ENCODE measurements around the gene SAE1. TPM values are rescaled to one million over a fixed set of nuclear protein-coding genes. Genes with fewer than 3 reads are reported as not detected.

Gene SAE1
- total and polyA plus RNA-seq, 11 donors: 15.7 to 84.1 (median 49.7) TPM

DNA sequence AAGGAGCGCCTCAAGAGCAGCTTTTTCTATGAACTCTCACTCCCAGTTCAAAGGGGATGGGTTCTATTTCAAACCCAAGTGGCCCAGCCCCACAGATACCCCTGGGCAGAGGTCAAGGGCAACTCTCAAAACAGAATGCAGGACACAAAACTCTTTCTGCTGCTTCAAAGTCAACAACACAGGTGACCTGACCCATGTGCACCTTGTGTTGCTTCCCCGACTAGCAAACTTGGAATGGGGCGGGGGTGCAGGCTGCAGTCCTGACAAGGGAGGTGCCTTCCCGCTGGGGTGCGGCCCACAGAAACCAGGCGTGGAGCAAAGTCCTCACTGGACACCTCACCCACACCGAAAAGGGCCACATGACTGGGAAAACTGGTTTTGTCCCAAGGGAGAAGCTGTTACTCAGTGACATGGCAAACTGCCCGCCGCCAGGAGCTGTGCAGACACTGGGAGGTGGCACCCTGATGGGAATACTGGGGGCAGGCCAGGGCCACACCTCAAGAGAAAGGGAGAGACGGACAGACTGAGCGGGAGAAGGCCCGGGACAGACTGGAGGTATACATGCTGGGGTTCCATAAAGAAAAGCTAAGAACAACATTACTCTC is 34.4 kb upstream of the SAE1 start:
- DNase-seq (peak; percentile 63 to 89 (median 79)), ATAC-seq (peak; percentile 75 to 80 (median 79))
- H3K4me1 ChIP-seq: peaks cover 0 to 59% (median 44%) of the 10 kb centered on the region in 12 donors
- H3K4me3 ChIP-seq: no peak overlapping the region
- no peaks in the 10 kb centered on the region for H3K27me3 ChIP-seq
- intact Hi-C loops (cut with DNase I): loop anchor here in 1 of 10 donors (2.0 kb wide), 1 partner anchor 17 kb away; the partner anchor contains the start of gene ZC3H4
- 60 to 75% (median 67%) methylated on average over 12 of the region's 12 CpGs for WGBS, 4 donors
- no peaks in the 10 kb centered on the region for H3K9me3 ChIP-seq
- peaks cover 0 to 41% (median 30%) of the 10 kb centered on the region in 9 donors for H3K36me3 ChIP-seq
- peak overlapping the region in 10 of 12 donors; percentile 17 to 79 (median 64) for H3K27ac ChIP-seq
- no peak for TF ChIP-seq POLR2A (IDR thresholded peaks at IDR 0.05)
- TF ChIP-seq, protein P1, sequence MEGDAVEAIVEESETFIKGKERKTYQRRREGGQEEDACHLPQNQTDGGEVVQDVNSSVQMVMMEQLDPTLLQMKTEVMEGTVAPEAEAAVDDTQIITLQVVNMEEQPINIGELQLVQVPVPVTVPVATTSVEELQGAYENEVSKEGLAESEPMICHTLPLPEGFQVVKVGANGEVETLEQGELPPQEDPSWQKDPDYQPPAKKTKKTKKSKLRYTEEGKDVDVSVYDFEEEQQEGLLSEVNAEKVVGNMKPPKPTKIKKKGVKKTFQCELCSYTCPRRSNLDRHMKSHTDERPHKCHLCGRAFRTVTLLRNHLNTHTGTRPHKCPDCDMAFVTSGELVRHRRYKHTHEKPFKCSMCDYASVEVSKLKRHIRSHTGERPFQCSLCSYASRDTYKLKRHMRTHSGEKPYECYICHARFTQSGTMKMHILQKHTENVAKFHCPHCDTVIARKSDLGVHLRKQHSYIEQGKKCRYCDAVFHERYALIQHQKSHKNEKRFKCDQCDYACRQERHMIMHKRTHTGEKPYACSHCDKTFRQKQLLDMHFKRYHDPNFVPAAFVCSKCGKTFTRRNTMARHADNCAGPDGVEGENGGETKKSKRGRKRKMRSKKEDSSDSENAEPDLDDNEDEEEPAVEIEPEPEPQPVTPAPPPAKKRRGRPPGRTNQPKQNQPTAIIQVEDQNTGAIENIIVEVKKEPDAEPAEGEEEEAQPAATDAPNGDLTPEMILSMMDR (IDR thresholded peaks at IDR 0.05): no peak

DNA sequence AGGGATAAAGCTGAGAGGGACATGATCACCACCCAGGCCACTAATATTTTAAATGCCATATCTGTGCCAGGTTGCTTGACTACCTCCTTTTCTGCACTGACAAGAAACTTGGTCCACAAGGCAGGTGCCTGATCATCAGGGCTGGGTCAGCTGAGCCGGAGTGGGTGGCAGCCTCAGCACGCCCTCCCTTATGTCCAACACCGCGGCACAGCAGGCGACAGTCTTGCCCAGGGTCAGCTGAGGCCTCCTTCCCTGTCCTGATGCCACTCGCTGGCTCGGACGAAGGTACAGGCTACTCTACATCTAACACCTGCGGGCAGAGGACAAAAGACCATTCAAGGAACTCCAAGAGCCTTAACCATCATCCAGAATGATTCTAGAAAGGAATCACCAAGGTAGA is 33.9 kb upstream of the SAE1 start:
- peaks cover 0 to 60% (median 46%) of the 10 kb centered on the region in 12 donors for H3K4me1 ChIP-seq
- H3K27ac ChIP-seq: peak overlapping the region in 9 of 12 donors; percentile 29 to 79 (median 72)
- DNase-seq: peak in 3 of 5 donors; percentile 22 to 49 (median 26)
- H3K9me3 ChIP-seq: no peaks in the 10 kb centered on the region
- 56 to 74% (median 70%) methylated on average over 9 of the region's 9 CpGs for WGBS, 4 donors
- H3K4me3 ChIP-seq: no peak overlapping the region
- H3K36me3 ChIP-seq: peaks cover 0 to 36% (median 25%) of the 10 kb centered on the region in 9 donors
- intact Hi-C loops (cut with DNase I): loop anchor here in 1 of 10 donors (2.0 kb wide), 1 partner anchor 16 kb away; the partner anchor contains the start of gene ZC3H4
- TF ChIP-seq, protein P1 (IDR thresholded peaks at IDR 0.05): no peak
- TF ChIP-seq POLR2A (IDR thresholded peaks at IDR 0.05): no peak
- ATAC-seq: peak; percentile 29 to 69 (median 58)
- H3K27me3 ChIP-seq: no peaks in the 10 kb centered on the region

DNA sequence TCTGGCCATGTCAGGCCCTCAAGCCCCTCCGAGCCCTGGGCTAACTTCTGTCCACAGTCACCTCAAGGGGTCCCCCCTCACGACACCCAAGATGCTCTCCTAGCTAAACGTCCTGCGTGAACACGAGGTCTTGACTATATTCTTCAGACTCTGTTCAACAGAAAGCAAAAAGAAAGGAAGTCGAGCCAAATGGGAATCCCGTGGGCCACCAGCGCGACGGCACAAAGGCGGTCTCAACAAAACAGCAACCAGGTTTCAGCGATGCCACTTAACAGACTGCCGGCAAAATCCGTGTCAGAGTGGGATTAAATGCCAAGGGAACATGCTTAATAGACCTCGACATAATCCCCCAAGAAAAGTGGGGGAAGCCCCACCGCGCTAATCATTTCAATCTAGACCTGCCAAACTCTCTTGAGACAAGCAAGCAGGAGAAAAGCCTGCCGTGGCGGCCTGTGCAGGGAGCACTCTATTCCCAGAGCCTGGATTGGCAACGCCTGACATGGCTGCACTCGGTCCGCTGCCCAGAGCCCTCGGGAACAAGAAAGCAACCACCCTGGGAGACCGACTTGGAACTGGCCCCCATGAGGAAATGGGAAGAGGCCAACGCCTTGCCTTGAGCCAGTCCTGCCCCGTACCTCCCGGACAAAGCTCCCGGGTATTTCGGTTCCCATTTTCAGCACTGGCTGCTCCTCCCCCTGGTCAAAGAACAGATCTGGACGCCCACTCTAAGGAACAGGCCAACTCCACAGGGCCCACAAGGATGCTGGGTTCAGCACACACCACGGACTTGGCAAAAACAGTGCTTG is 33.0 kb upstream of the SAE1 start:
- Histone ChIP-seq H3K9me3 (no peaks in the 10 kb centered on the region), H3K27ac (peak overlapping the region; percentile 22 to 79 (median 63)), H3K4me1 (peaks cover 0 to 69% (median 54%) of the 10 kb centered on the region in 12 donors), H3K27me3 (no peaks in the 10 kb centered on the region), H3K4me3 (peak overlapping the region in 9 of 12 donors; percentile 0 to 46 (median 29)), H3K36me3 (peaks cover 0 to 27% (median 16%) of the 10 kb centered on the region in 9 donors)
- ATAC-seq (peak; percentile 48 to 68 (median 61)), DNase-seq (peak; percentile 47 to 70 (median 63))
- intact Hi-C loops (cut with DNase I): loop anchor here in 1 of 10 donors (2.0 kb wide), 1 partner anchor 15 kb away; the partner anchor contains the start of gene ZC3H4
- TF ChIP-seq, protein P1 (IDR thresholded peaks at IDR 0.05): no peak
- TF ChIP-seq POLR2A (IDR thresholded peaks at IDR 0.05): no peak
- WGBS, 4 donors: 44 to 65% (median 60%) methylated on average over 24 to 31 of the region's 31 CpGs

DNA sequence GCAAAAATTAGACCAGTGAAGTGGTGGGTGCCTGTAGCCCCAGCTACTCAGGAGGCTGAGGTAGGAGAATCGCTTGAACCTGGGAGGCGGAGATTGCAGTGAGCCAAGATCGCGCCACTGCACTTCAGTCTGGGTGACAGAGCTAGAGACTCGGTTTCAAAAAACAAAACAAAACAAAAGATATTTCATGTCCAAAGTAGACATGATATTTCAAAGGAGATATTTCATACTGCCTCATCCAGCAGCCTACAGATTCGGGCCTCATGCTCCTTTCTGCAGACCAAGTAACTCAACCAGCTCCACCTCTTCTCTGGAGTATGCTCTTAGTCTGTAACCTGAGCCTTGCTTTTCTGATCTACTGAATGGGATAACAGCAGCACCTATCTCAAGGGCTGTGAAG is 32.0 kb upstream of the SAE1 start:
- 94 to 97% (median 95%) methylated on average over 6 of the region's 6 CpGs for WGBS, 4 donors
- Histone ChIP-seq H3K27me3 (no peaks in the 10 kb centered on the region), H3K27ac (peak overlapping the region in 7 of 12 donors; percentile 58 to 79 (median 64)), H3K36me3 (peaks cover 0 to 17% (median 6%) of the 10 kb centered on the region in 9 donors), H3K4me1 (peaks cover 0 to 77% (median 60%) of the 10 kb centered on the region in 12 donors), H3K9me3 (no peaks in the 10 kb centered on the region), H3K4me3 (no peak overlapping the region)
- ATAC-seq (no peak), DNase-seq (peak in 1 of 5 donors; percentile 22)
- intact Hi-C loops (cut with DNase I): no loop called here
- TF ChIP-seq POLR2A (IDR thresholded peaks at IDR 0.05): no peak
- TF ChIP-seq, protein P1 (IDR thresholded peaks at IDR 0.05): no peak

Data from heart left ventricle (tissue), 16 donors.